ENCODE measurements around the gene DMBX1. TPM values are rescaled to one million over a fixed set of nuclear protein-coding genes. Genes with fewer than 3 reads are reported as not detected.

Gene DMBX1
- total and polyA plus RNA-seq, 7 donors: not detected

DNA sequence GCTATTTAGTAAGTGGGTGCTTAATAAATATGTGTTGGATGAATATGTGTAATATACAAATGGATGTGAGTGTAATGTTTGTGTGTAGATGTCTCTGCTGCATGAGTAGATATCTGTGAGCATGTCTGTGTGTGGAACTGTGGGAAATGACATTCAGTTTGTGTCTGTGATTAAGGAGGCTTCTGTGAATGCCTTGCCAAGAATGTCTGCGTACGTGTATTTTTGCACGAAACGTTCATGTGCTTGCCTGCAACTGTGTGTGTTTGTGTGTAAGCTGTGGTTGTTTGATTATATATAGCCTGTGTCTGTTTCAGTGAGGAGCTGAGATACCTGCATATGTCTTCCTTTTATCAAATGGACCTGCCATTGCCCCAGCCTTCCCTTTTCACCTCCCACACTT is 13.8 kb downstream of the DMBX1 start:
- intact Hi-C loops (cut with DNase I): no loop called here
- H3K27me3 ChIP-seq: peaks cover 0 to 11% (median 0%) of the 10 kb centered on the region in 3 donors
- no peak overlapping the region for H3K27ac ChIP-seq
- no peak overlapping the region for H3K4me3 ChIP-seq
- 78 to 81% methylated on average over 4 of the region's 4 CpGs for WGBS, 2 donors
- no peaks in the 10 kb centered on the region for H3K36me3 ChIP-seq
- no peak for DNase-seq
- no peaks in the 10 kb centered on the region for H3K4me1 ChIP-seq
- TF ChIP-seq POLR2A (IDR thresholded peaks at IDR 0.05) (no peak), POLR2AphosphoS5 (IDR thresholded peaks at IDR 0.05) (no peak), EP300 (IDR thresholded peaks at IDR 0.05) (no peak)
- TF ChIP-seq, protein P1, sequence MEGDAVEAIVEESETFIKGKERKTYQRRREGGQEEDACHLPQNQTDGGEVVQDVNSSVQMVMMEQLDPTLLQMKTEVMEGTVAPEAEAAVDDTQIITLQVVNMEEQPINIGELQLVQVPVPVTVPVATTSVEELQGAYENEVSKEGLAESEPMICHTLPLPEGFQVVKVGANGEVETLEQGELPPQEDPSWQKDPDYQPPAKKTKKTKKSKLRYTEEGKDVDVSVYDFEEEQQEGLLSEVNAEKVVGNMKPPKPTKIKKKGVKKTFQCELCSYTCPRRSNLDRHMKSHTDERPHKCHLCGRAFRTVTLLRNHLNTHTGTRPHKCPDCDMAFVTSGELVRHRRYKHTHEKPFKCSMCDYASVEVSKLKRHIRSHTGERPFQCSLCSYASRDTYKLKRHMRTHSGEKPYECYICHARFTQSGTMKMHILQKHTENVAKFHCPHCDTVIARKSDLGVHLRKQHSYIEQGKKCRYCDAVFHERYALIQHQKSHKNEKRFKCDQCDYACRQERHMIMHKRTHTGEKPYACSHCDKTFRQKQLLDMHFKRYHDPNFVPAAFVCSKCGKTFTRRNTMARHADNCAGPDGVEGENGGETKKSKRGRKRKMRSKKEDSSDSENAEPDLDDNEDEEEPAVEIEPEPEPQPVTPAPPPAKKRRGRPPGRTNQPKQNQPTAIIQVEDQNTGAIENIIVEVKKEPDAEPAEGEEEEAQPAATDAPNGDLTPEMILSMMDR (IDR thresholded peaks at IDR 0.05): no peak
- no peaks in the 10 kb centered on the region for H3K9me3 ChIP-seq

DNA sequence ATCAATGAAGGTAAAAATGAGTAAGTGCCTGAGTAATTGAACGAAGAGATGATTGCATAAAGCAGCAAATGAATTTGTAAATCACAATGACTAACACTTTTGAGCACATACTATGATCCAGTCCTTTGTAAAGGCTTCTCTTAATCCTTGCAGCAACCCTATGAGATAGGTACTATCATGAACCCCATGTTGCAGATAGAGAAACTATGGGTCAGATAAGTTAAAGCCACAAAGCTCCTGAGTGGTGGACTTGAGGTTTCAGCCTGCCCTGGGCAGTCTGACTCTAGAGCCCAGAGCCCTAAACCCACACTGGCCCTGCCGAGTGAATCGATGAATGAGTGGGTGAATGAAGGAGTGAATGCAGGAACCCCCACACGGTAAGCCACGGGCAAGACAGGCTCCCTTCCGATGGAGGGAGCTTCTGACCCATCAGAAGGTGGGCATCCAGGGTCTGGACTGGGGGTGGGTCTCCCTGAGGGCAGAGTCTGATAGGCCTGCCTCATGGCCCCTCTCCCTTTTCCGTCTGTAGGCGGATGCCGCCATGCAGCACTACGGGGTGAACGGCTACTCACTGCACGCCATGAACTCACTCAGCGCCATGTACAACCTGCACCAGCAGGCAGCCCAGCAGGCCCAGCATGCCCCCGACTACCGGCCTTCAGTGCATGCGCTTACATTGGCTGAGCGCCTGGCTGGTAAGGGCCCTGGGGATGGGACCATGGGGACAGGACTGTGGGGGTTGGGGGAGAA is 17.0 kb downstream of the DMBX1 start:
- Histone ChIP-seq H3K4me1 (no peaks in the 10 kb centered on the region), H3K27me3 (peaks cover 0 to 11% (median 0%) of the 10 kb centered on the region in 3 donors), H3K9me3 (no peaks in the 10 kb centered on the region), H3K4me3 (no peak overlapping the region), H3K27ac (no peak overlapping the region), H3K36me3 (no peaks in the 10 kb centered on the region)
- WGBS, 2 donors: 85 to 88% methylated on average over 17 of the region's 17 CpGs
- TF ChIP-seq POLR2A (IDR thresholded peaks at IDR 0.05): no peak
- TF ChIP-seq EP300 (IDR thresholded peaks at IDR 0.05): no peak
- TF ChIP-seq, protein P1 (IDR thresholded peaks at IDR 0.05): no peak
- no peak for TF ChIP-seq POLR2AphosphoS5 (IDR thresholded peaks at IDR 0.05)
- intact Hi-C loops (cut with DNase I): no loop called here
- no peak for DNase-seq

- 77% methylated on average over 5 of the region's 5 CpGs for WGBS, 2 donors
- peaks cover 0 to 7% (median 0%) of the 10 kb centered on the region in 3 donors for H3K27me3 ChIP-seq
- H3K36me3 ChIP-seq: no peaks in the 10 kb centered on the region
- no peak overlapping the region for H3K4me3 ChIP-seq
- H3K9me3 ChIP-seq: no peaks in the 10 kb centered on the region
- intact Hi-C loops (cut with DNase I): no loop called here
- DNase-seq: no peak
- no peak for TF ChIP-seq POLR2A (IDR thresholded peaks at IDR 0.05)
- TF ChIP-seq POLR2AphosphoS5 (IDR thresholded peaks at IDR 0.05): no peak
- TF ChIP-seq, protein P1 (IDR thresholded peaks at IDR 0.05): no peak
- no peak for TF ChIP-seq EP300 (IDR thresholded peaks at IDR 0.05)
- no peak overlapping the region for H3K27ac ChIP-seq
- no peaks in the 10 kb centered on the region for H3K4me1 ChIP-seq
Observed at GRCh38 chr1:46508757-46509156, 19.1 kb downstream of the DMBX1 start.

DNA sequence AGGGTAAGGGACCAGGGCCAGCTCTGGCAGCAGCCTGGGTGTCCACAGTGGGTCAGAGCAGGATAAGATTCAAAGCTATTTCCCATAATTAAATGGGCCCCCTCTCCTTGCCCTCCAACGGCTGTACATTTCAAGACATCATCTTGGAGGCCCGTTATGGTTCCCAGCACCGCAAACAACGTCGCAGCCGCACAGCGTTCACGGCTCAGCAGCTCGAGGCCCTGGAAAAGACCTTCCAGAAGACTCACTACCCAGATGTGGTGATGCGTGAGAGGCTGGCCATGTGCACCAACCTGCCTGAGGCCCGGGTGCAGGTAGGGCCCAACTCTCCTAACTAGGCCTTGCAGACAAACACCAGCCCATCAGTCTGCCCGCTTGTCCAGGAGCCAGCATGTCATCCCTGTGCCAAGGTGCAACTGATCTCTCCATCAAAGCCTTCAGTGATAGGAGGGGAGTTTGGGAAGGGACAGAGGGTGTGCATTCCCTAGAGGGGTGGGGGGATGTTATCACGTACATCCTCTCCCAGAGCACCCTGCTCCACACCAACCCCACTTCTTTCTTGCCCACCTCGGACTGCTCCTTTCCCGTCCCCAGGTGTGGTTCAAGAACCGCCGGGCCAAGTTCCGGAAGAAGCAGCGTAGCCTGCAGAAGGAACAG is 20.8 kb downstream of the DMBX1 start:
- peaks cover 0 to 7% (median 0%) of the 10 kb centered on the region in 3 donors for H3K27me3 ChIP-seq
- H3K4me3 ChIP-seq: no peak overlapping the region
- H3K27ac ChIP-seq: no peak overlapping the region
- intact Hi-C loops (cut with DNase I): no loop called here
- 94 to 95% methylated on average over 19 of the region's 19 CpGs for WGBS, 2 donors
- H3K9me3 ChIP-seq: no peaks in the 10 kb centered on the region
- no peaks in the 10 kb centered on the region for H3K36me3 ChIP-seq
- no peak for TF ChIP-seq EP300 (IDR thresholded peaks at IDR 0.05)
- TF ChIP-seq, protein P1 (IDR thresholded peaks at IDR 0.05): no peak
- no peak for TF ChIP-seq POLR2AphosphoS5 (IDR thresholded peaks at IDR 0.05)
- no peak for TF ChIP-seq POLR2A (IDR thresholded peaks at IDR 0.05)
- H3K4me1 ChIP-seq: no peaks in the 10 kb centered on the region
- DNase-seq: no peak

Measured in sigmoid colon (tissue), 7 donors.